ENCODE results near the gene SUSD2. TPM values are rescaled to one million over a fixed set of nuclear protein-coding genes. Genes with fewer than 3 reads are reported as not detected.
"Not testable (repeated sequence)": the region's sequence is repeated elsewhere in the genome, so short reads cannot be mapped to it uniquely, and the experiment has no call there.

Gene SUSD2
- total RNA-seq, 1 experiment from 2014 or later: 0.26 TPM

DNA sequence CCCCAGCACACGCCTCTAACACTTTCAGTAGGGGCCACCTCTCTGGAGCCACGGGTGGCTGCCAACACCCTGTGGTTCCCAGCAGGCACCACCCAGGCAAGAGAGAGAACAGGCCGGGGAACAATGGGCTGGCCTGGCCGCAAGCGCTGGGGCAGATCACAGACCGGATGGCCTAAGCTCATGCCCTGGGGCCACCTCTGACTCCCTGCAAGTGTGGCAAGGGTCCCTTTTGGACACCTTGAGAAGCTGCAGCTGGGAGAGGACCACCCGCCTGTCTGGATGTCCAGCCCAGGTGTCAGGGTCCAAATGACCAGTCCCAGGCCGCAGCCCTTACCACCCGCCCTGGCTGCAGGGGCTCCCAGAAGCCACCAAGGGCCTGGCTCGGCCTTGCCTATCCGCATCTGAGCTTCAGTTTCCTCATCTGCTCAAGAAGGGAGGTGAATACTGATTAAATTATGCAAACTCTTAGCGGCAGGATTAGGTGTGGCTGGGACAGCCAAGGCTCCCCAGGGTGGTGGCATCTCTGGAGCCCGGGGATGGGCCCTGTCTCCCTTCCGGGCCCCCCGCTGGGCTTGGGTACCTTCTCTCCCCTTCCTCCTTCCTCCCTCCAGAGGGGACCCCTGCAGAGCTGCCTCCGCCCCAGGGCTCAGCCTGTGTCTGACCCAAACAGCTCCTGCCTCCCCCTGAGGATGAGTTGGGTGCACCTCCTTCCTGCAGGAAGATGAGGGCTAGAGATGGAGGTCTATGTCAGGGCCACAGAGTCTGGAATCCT, 785 bp upstream of the SUSD2 start:
- peak; percentile 80 for DNase-seq
- Histone ChIP-seq H3K79me2 (ENCODE audit: low read length) (no peaks in the 10 kb centered on the region), H3K9me2 (replicated peaks; ENCODE audit: insufficient read depth, low read length) (no peaks in the 10 kb centered on the region), H3K4me1 (ENCODE audit: low read length) (peaks cover 24% of the 10 kb centered on the region), H3K36me3 (ENCODE audit: insufficient read depth, low read length) (no peaks in the 10 kb centered on the region), H4K20me1 (ENCODE audit: insufficient read depth, low read depth, low read length) (no peaks in the 10 kb centered on the region), H3K9ac (ENCODE audit: low read length) (peak overlapping the region; percentile 17; the same call in 1 of the 2 replicates), H3K27me3 (ENCODE audit: low read length) (no peaks in the 10 kb centered on the region), H3K4me2 (ENCODE audit: low read depth, low read length, poor library complexity, severe bottlenecking) (peak overlapping the region; percentile 21), H3K27ac (ENCODE audit: low read length) (0 out of 2 replicates have a peak overlapping the region, but pooled peaks have one; percentile 12), H2AFZ (ENCODE audit: low read length) (no peak overlapping the region), H3K4me3 (ENCODE audit: low read length) (no peak overlapping the region), H3K9me3 (ENCODE audit: low read length) (no peaks in the 10 kb centered on the region)

DNA sequence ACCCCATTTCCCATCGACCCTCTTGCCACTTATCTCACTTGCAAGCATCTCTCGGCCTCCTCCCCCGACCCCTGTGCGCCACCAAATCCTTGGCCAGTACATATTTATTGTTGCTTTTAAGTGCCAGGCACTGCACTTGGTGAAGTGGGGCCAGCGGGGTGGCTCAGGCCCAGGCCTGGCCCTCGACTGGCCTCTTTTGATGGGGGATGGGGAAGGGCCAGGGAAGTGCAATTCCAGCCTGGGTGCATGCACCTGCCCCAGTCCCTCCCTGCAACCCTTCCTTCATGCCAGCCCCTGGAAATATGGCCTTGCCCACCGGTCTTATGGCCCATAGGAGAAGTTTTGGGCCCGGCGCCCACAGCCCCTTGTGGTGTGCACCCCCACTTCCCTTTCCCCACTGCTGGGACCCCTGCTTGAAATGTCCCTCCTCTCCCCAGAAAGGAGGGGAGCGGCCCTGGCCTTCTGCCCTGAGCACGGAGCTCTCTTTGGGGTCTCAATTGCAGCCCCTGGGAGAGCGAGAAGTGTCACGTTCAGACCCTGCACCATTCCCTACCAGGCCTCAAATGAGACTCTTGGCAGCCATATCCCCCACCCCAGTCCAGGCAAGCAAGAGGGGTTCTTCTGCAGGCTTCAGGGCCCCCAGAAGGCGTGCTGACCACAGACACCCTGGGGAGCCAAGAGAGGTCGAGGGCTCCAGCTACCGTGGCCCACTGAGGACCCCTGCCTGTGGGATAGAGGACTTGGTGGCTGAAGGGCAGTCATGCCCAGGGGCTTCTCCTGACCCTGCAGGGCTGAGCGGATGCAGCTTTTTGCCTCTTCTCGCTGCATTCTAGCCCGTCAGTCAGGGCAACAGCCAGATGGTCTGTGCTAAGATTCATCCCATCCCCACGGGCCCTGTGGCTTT, 961 bp downstream of the SUSD2 start:
- Histone ChIP-seq H3K27ac (ENCODE audit: low read length) (no peak overlapping the region), H3K9ac (ENCODE audit: low read length) (no peak overlapping the region), H3K79me2 (ENCODE audit: low read length) (no peaks in the 10 kb centered on the region), H4K20me1 (ENCODE audit: insufficient read depth, low read depth, low read length) (no peaks in the 10 kb centered on the region), H3K36me3 (ENCODE audit: insufficient read depth, low read length) (no peaks in the 10 kb centered on the region), H3K4me3 (ENCODE audit: low read length) (no peak overlapping the region), H2AFZ (ENCODE audit: low read length) (no peak overlapping the region), H3K27me3 (ENCODE audit: low read length) (no peaks in the 10 kb centered on the region), H3K4me1 (ENCODE audit: low read length) (peaks cover 24% of the 10 kb centered on the region), H3K4me2 (ENCODE audit: low read depth, low read length, poor library complexity, severe bottlenecking) (no peak overlapping the region), H3K9me3 (ENCODE audit: low read length) (no peaks in the 10 kb centered on the region), H3K9me2 (replicated peaks; ENCODE audit: insufficient read depth, low read length) (no peaks in the 10 kb centered on the region)
- DNase-seq: no peak

DNA sequence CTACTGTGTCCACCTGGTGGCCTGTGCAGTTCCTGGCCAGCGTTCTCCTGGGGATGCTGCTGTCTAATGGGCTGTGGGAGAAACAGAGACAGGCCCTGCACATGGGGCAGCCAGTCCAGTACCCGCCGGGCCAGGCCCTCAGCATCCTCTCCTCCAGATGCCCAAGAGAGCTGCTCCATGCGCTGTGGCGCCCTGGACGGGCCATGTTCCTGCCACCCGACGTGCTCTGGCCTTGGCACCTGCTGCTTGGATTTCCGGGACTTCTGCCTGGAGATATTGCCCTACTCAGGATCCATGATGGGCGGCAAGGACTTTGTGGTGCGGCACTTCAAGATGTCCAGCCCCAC, 1.6 kb downstream of the SUSD2 start:
- H3K9me2 ChIP-seq (replicated peaks; ENCODE audit: insufficient read depth, low read length); H3K36me3 ChIP-seq (ENCODE audit: insufficient read depth, low read length); H3K9ac ChIP-seq (ENCODE audit: low read length); H2AFZ ChIP-seq (ENCODE audit: low read length); DNase-seq; H4K20me1 ChIP-seq (ENCODE audit: insufficient read depth, low read depth, low read length); H3K9me3 ChIP-seq (ENCODE audit: low read length); H3K4me3 ChIP-seq (ENCODE audit: low read length); H3K27ac ChIP-seq (ENCODE audit: low read length); H3K4me2 ChIP-seq (ENCODE audit: low read depth, low read length, poor library complexity, severe bottlenecking); H3K79me2 ChIP-seq (ENCODE audit: low read length); H3K27me3 ChIP-seq (ENCODE audit: low read length): not testable (repeated sequence)
- peaks cover 24% of the 10 kb centered on the region for H3K4me1 ChIP-seq (ENCODE audit: low read length)

DNA sequence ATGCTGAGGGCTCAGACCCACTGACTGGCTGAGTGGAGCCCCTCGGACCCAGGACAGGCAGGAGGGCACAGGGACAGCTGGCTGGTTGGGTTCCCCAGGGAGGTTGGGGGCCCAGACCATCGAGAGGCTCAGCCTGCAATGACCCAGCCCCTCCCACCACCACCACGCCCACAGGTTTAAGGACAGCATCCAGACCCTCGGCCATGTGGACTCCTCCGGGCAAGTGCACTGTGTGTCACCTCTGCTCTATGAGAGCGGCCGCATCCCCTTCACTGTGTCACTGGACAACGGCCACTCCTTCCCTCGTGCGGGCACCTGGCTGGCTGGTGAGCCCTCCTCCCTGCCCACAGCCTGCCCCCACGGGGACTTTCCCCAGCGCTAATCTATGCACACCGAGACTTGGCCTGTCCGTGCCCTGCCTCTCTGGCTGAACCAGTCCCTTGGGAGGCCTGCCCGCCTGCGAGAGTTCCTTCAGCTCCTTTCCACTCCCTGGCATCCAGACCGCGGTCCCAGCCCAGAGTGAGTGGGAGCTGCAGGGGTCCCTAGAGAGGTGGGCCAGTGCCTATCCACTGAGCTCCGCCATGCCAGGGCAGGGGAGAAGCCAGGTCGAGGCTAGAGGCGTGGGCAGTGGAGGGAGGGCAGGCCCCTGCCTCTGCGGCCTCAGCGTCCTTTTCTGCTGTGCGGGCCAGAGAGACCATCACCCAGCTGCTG, 2.2 kb downstream of the SUSD2 start:
- H3K36me3 ChIP-seq (ENCODE audit: insufficient read depth, low read length): no peaks in the 10 kb centered on the region
- no peak overlapping the region for H3K9ac ChIP-seq (ENCODE audit: low read length)
- no peak overlapping the region for H3K27ac ChIP-seq (ENCODE audit: low read length)
- H3K4me3 ChIP-seq (ENCODE audit: low read length): no peak overlapping the region
- no peaks in the 10 kb centered on the region for H4K20me1 ChIP-seq (ENCODE audit: insufficient read depth, low read depth, low read length)
- no peak overlapping the region for H3K4me2 ChIP-seq (ENCODE audit: low read depth, low read length, poor library complexity, severe bottlenecking)
- no peak overlapping the region for H2AFZ ChIP-seq (ENCODE audit: low read length)
- DNase-seq: no peak
- H3K9me2 ChIP-seq (replicated peaks; ENCODE audit: insufficient read depth, low read length): no peaks in the 10 kb centered on the region
- H3K4me1 ChIP-seq (ENCODE audit: low read length): peaks cover 24% of the 10 kb centered on the region
- no peaks in the 10 kb centered on the region for H3K9me3 ChIP-seq (ENCODE audit: low read length)
- H3K79me2 ChIP-seq (ENCODE audit: low read length): no peaks in the 10 kb centered on the region
- no peaks in the 10 kb centered on the region for H3K27me3 ChIP-seq (ENCODE audit: low read length)

DNA sequence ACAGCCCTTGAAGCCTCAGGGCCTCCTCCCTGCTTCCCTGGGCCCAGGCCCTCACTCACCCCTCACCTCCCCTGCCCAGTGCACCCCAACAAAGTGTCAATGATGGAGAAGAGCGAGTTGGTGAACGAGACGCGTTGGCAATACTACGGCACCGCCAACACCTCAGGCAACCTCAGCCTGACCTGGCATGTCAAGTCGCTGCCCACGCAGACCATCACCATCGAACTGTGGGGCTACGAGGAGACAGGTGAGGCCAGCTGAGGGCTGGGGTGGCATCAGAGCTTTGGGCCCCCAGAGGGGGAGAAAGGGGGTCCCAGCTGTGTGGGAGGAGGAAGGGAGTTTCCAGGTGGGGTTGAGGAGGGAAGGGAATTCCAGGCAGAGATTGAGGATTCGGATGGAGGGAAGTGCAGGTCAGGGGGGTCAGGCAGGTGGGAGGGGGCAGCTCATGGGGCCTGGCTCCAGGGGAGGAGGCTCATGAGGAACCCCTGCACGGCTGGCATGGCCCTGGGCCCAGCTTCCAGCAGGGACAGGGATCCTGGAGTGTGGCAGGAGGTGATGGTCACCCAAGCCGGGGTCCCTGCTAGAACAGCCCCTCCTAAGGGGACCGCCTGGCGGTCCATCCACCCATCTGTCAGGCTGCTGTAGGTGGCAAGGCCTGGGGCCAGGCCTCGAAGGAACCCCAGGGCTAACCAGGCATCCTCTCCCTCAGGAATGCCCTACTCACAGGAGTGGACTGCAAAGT, 2.9 kb downstream of the SUSD2 start:
- Histone ChIP-seq H3K4me1 (ENCODE audit: low read length) (peaks cover 22% of the 10 kb centered on the region), H3K4me2 (ENCODE audit: low read depth, low read length, poor library complexity, severe bottlenecking) (no peak overlapping the region), H3K9ac (ENCODE audit: low read length) (no peak overlapping the region), H3K36me3 (ENCODE audit: insufficient read depth, low read length) (no peaks in the 10 kb centered on the region), H3K27me3 (ENCODE audit: low read length) (no peaks in the 10 kb centered on the region), H3K9me3 (ENCODE audit: low read length) (no peaks in the 10 kb centered on the region), H4K20me1 (ENCODE audit: insufficient read depth, low read depth, low read length) (no peaks in the 10 kb centered on the region), H3K4me3 (ENCODE audit: low read length) (no peak overlapping the region), H2AFZ (ENCODE audit: low read length) (no peak overlapping the region), H3K79me2 (ENCODE audit: low read length) (no peaks in the 10 kb centered on the region), H3K9me2 (replicated peaks; ENCODE audit: insufficient read depth, low read length) (no peaks in the 10 kb centered on the region), H3K27ac (ENCODE audit: low read length) (no peak overlapping the region)
- DNase-seq: no peak

DNA sequence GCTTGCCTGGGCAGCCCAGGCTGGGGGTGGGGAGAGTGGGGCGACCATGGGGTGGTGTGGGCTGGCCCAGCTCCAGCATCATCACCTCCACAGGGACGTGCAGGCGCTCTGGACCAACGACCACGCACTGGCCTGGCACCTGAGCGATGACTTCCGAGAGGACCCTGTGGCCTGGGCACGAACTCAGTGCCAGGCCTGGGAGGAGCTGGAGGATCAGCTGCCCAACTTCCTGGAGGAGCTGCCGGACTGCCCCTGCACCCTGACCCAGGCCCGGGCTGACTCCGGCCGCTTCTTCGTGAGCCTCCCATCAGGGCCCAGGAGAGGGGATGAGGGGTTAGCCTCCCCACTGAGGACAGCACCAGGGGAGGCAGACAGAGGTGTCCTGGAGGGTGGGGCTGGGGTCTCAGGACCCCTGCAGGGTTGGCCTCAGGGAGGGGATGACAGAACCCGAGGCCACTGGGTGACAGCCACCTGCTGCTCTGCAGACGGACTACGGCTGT, 3.8 kb downstream of the SUSD2 start:
- DNase-seq: no peak
- Histone ChIP-seq H3K4me3 (ENCODE audit: low read length) (no peak overlapping the region), H3K9me2 (replicated peaks; ENCODE audit: insufficient read depth, low read length) (no peaks in the 10 kb centered on the region), H3K9me3 (ENCODE audit: low read length) (no peaks in the 10 kb centered on the region), H3K27me3 (ENCODE audit: low read length) (no peaks in the 10 kb centered on the region), H3K36me3 (ENCODE audit: insufficient read depth, low read length) (no peaks in the 10 kb centered on the region), H3K79me2 (ENCODE audit: low read length) (no peaks in the 10 kb centered on the region), H3K4me2 (ENCODE audit: low read depth, low read length, poor library complexity, severe bottlenecking) (no peak overlapping the region), H4K20me1 (ENCODE audit: insufficient read depth, low read depth, low read length) (no peaks in the 10 kb centered on the region), H3K9ac (ENCODE audit: low read length) (no peak overlapping the region), H2AFZ (ENCODE audit: low read length) (no peak overlapping the region), H3K4me1 (ENCODE audit: low read length) (peaks cover 14% of the 10 kb centered on the region), H3K27ac (ENCODE audit: low read length) (no peak overlapping the region)

DNA sequence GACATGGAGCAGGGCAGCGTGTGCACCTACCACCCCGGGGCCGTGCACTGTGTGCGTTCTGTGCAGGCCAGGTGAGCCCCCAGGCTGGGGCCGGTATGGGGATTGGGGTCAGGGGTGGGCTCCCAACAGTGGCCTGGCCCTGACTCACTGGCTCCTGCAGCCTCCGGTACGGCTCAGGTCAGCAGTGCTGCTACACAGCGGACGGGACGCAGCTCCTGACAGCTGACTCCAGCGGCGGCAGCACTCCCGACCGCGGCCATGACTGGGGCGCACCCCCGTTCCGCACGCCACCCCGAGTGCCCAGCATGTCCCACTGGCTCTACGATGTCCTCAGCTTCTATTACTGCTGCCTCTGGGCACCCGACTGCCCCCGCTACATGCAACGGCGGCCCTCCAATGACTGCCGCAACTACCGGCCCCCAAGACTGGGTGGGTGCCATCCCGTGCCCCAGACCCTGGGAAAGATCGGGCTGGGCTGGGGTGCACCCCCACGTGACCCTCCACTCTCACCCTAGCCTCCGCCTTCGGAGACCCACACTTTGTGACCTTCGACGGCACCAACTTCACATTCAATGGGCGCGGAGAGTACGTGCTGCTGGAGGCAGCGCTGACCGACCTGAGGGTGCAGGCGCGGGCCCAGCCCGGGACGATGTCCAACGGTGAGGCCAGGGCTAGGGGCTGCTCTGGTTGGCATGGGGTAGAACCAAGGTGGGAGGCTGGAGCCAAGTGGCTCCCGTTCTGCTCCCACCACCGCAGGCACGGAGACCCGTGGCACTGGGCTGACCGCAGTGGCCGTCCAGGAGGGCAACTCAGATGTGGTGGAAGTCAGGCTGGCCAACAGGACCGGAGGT, 4.4 kb downstream of the SUSD2 start:
- no peak overlapping the region for H3K4me2 ChIP-seq (ENCODE audit: low read depth, low read length, poor library complexity, severe bottlenecking)
- no peak overlapping the region for H3K9ac ChIP-seq (ENCODE audit: low read length)
- no peaks in the 10 kb centered on the region; the same call in 1 of the 2 replicates for H4K20me1 ChIP-seq (ENCODE audit: insufficient read depth, low read depth, low read length)
- no peaks in the 10 kb centered on the region for H3K9me3 ChIP-seq (ENCODE audit: low read length)
- DNase-seq: no peak
- H3K27ac ChIP-seq (ENCODE audit: low read length): no peak overlapping the region
- peaks cover 8% of the 10 kb centered on the region for H3K4me1 ChIP-seq (ENCODE audit: low read length)
- no peaks in the 10 kb centered on the region for H3K9me2 ChIP-seq (replicated peaks; ENCODE audit: insufficient read depth, low read length)
- no peaks in the 10 kb centered on the region for H3K79me2 ChIP-seq (ENCODE audit: low read length)
- no peaks in the 10 kb centered on the region for H3K36me3 ChIP-seq (ENCODE audit: insufficient read depth, low read length)
- H2AFZ ChIP-seq (ENCODE audit: low read length): no peak overlapping the region
- H3K27me3 ChIP-seq (ENCODE audit: low read length): no peaks in the 10 kb centered on the region
- H3K4me3 ChIP-seq (ENCODE audit: low read length): no peak overlapping the region

Data from Karpas-422 (cell line).